Ishikawa (cell line): ENCODE measurements around the gene MEGF6.

Experiments used
- CEBPB ChIP-seq: IDR thresholded peaks from 2 replicates; pipeline ENCODE4 v1.6.1; 2012
- CREB1 ChIP-seq: IDR thresholded peaks from 2 replicates; pipeline ENCODE4 v1.6.1; 2012; ENCODE audit warnings: low read depth
- EGR1 ChIP-seq: IDR thresholded peaks from 2 replicates; pipeline ENCODE4 v1.6.1; 2012
- EP300 ChIP-seq: IDR thresholded peaks from 2 replicates; pipeline ENCODE4 v1.6.1; 2012; ENCODE audit warnings: borderline replicate concordance
- FOXM1 ChIP-seq: IDR thresholded peaks from 2 replicates; pipeline ENCODE4 v1.6.1; 2012; ENCODE audit warnings: low read depth, borderline replicate concordance
- NFIC ChIP-seq: IDR thresholded peaks from 2 replicates; pipeline ENCODE4 v1.6.1; 2012
- RAD21 ChIP-seq: IDR thresholded peaks from 2 replicates; pipeline ENCODE4 v1.6.1; 2012; ENCODE audit warnings: low read depth
- TAF1 ChIP-seq: IDR thresholded peaks from 2 replicates; pipeline ENCODE4 v1.6.1; 2012; ENCODE audit warnings: low read depth, mild to moderate bottlenecking
- TCF12 ChIP-seq: IDR thresholded peaks from 2 replicates; pipeline ENCODE4 v1.6.1; 2012; ENCODE audit warnings: low read depth
- TEAD4 ChIP-seq: IDR thresholded peaks from 2 replicates; pipeline ENCODE4 v1.6.1; 2012
- YY1 ChIP-seq: IDR thresholded peaks from 2 replicates; pipeline ENCODE4 v1.6.1; 2012; ENCODE audit warnings: low read depth
- ZBTB7A ChIP-seq: IDR thresholded peaks from 2 replicates; pipeline ENCODE4 v1.6.1; 2012; ENCODE audit warnings: low read depth
- TF ChIP-seq, protein P1 (sequence below): IDR thresholded peaks from 2 replicates; pipeline ENCODE4 v1.6.1; 2012; ENCODE audit warnings: low read depth, mild to moderate bottlenecking
- TF ChIP-seq, protein P2 (sequence below): IDR thresholded peaks from 2 replicates; pipeline ENCODE4 v1.6.1; 2012
- TF ChIP-seq, protein P3 (sequence below): IDR thresholded peaks from 2 replicates; pipeline ENCODE4 v1.6.1; 2012

MEGF6 gene

DNA sequence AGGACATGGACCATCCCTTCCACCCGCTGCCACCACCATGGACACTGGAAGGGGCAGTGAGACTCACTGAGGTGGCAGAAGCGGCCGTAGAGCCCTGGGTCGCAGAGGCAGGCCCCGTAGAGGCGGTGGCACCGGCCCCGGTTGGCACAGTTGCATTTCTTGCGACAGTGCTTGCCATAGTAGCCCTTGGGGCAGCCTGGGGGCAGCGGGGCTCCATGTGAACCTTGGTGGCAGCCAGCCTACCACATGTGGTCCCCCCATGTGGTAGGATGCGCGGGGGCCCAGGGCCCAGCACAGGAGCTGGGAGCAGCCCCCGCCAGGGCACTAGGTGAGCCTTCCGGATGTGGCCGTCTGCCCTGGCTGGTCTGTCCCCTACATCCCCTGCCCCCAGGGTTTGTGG lies 105.3 kb downstream of the MEGF6 start:
- TF ChIP-seq TCF12 (no peak), TEAD4 (no peak), CREB1 (no peak), EP300 (no peak), EGR1 (no peak), CEBPB (no peak), YY1 (no peak), NFIC (no peak), FOXM1 (no peak), ZBTB7A (no peak), TAF1 (no peak)
- TF ChIP-seq, protein P1, sequence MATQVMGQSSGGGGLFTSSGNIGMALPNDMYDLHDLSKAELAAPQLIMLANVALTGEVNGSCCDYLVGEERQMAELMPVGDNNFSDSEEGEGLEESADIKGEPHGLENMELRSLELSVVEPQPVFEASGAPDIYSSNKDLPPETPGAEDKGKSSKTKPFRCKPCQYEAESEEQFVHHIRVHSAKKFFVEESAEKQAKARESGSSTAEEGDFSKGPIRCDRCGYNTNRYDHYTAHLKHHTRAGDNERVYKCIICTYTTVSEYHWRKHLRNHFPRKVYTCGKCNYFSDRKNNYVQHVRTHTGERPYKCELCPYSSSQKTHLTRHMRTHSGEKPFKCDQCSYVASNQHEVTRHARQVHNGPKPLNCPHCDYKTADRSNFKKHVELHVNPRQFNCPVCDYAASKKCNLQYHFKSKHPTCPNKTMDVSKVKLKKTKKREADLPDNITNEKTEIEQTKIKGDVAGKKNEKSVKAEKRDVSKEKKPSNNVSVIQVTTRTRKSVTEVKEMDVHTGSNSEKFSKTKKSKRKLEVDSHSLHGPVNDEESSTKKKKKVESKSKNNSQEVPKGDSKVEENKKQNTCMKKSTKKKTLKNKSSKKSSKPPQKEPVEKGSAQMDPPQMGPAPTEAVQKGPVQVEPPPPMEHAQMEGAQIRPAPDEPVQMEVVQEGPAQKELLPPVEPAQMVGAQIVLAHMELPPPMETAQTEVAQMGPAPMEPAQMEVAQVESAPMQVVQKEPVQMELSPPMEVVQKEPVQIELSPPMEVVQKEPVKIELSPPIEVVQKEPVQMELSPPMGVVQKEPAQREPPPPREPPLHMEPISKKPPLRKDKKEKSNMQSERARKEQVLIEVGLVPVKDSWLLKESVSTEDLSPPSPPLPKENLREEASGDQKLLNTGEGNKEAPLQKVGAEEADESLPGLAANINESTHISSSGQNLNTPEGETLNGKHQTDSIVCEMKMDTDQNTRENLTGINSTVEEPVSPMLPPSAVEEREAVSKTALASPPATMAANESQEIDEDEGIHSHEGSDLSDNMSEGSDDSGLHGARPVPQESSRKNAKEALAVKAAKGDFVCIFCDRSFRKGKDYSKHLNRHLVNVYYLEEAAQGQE: no peak
- TF ChIP-seq, protein P2, sequence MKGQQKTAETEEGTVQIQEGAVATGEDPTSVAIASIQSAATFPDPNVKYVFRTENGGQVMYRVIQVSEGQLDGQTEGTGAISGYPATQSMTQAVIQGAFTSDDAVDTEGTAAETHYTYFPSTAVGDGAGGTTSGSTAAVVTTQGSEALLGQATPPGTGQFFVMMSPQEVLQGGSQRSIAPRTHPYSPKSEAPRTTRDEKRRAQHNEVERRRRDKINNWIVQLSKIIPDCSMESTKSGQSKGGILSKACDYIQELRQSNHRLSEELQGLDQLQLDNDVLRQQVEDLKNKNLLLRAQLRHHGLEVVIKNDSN: no peak
- TF ChIP-seq, protein P3, sequence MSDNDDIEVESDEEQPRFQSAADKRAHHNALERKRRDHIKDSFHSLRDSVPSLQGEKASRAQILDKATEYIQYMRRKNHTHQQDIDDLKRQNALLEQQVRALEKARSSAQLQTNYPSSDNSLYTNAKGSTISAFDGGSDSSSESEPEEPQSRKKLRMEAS: no peak

DNA sequence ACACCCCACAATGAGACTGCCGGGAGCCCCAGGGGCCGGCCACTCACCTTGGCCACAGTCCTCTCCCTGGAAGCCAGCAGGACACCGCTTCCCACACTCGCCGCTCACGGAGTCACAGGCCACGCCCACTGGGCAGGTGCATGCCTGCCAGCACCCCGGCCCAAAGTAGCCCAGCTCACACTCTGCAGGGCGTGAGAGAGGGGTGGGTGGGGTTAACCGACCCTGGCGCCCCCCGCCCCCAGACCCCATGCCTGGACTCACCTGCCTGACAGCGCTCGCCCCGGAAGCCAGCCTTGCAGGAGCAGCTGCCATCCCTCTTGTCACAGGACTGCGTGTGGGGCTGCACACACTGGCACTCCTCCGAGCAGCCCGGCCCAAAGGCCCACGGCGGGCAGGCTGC lies 106.1 kb downstream of the MEGF6 start:
- TF ChIP-seq CEBPB (no peak), TCF12 (no peak), ZBTB7A (0 out of 2 replicates have a peak, but pooled peaks have one; percentile 22)

DNA sequence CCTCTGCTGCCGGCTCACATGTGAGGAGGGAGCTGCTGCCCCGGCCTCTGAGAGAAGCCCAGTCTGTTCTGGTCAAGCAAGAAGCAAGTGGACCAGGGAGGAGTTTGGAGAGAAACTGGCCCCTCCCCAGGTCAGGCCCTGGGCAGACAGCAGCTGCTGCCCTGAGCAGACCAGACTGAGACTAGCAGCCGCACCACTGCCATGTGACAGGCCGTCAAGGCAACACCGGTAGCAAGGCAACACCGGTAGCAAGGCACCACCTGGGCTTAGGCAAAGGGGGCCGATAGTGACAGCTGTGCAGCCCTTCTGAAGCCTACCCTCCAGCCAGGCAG lies 106.5 kb downstream of the MEGF6 start:
- TF ChIP-seq TAF1: no peak

DNA sequence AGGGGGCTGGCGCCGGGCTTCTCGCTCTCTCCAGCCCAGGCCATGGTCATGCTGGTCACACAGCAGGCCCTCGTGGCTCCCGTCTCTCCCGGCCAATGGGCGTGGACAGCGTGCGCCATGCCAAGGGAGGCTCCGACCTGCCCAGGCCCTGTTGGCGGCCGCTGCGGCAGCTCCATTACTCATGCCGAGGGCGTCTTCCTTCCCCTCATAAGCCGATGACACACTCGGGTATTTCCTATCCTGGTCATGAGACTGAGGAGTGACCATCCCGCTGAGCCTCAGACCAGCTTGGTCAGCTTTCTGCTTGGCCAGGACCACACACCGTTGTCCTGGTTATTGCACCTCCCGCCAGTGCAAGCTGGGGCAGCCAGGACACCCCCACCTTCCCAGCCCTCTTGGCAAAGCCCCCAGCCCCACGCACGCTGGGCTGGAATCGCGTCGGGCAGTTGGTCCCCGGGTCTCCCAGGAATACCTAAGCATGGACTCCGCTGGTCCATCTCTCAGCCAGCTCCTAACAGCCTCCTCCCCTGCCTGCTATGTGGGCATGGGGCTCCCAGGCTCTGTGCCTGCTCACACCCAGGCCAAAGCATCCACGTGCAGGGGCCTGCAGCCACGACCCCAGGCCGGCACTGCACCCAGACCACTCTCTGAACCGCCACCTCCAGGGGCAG lies 107.0 kb downstream of the MEGF6 start:
- TF ChIP-seq, protein P2: no peak
- TF ChIP-seq TAF1: no peak
- TF ChIP-seq CREB1: no peak
- no peak for TF ChIP-seq CEBPB
- peak; percentile 15; the same call in 1 of the 2 replicates for TF ChIP-seq TEAD4
- TF ChIP-seq EGR1: no peak
- TF ChIP-seq RAD21: no peak
- TF ChIP-seq TCF12: peak; percentile 51
- peak; percentile 54; the same call in 1 of the 2 replicates for TF ChIP-seq EP300
- TF ChIP-seq, protein P3: peak; percentile 71
- TF ChIP-seq NFIC: peak; percentile 40; the same call in 1 of the 2 replicates

DNA sequence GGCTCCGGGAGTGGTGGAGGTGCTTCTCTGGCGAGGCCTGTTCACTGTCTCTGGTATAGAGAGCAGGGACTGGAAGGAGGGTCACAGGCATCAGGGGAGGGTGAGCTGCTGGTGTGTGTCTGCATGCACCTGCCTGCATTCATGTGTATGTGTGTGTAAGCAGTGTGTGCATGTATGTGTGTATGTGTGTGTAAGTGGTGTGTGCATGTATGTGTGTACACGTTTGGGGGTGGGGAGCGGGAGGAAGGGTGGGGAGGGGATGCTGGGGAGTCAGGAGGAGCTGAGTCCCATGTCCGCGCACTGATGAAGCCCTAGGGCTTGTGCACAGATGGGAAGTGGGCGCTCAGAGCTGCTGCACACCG lies 107.8 kb downstream of the MEGF6 start:
- TF ChIP-seq EP300: no peak
- TF ChIP-seq, protein P3: no peak
- TF ChIP-seq, protein P1: no peak
- TF ChIP-seq NFIC: no peak
- TF ChIP-seq CREB1: no peak
- TF ChIP-seq TAF1: no peak
- TF ChIP-seq TCF12: no peak
- TF ChIP-seq, protein P2: no peak
- no peak for TF ChIP-seq RAD21
- TF ChIP-seq ZBTB7A: no peak
- TF ChIP-seq CEBPB: no peak
- no peak for TF ChIP-seq FOXM1
